Measurements from ENCODE around the gene RBSN.

DNA sequence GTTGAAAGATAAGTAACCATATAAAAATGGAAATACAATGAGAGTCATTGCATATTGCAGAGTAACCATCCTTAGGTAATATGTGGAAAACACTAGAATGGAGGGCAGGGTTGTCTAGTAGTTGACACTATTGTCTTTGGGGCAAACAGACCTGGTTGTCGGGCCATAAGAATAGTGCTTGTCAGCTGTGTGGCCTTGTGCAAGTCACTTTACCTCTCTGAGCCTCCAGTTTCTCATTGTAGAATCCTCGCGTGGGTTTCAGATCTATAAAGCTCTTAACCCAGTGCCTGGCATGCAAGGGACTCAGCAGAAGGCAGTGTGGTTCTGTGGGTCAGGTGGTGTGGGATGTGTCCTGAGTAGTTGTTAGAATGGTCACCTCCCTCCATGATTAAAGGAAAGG lies 65.8 kb downstream of the RBSN start:
- TF ChIP-seq, protein P1, sequence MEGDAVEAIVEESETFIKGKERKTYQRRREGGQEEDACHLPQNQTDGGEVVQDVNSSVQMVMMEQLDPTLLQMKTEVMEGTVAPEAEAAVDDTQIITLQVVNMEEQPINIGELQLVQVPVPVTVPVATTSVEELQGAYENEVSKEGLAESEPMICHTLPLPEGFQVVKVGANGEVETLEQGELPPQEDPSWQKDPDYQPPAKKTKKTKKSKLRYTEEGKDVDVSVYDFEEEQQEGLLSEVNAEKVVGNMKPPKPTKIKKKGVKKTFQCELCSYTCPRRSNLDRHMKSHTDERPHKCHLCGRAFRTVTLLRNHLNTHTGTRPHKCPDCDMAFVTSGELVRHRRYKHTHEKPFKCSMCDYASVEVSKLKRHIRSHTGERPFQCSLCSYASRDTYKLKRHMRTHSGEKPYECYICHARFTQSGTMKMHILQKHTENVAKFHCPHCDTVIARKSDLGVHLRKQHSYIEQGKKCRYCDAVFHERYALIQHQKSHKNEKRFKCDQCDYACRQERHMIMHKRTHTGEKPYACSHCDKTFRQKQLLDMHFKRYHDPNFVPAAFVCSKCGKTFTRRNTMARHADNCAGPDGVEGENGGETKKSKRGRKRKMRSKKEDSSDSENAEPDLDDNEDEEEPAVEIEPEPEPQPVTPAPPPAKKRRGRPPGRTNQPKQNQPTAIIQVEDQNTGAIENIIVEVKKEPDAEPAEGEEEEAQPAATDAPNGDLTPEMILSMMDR (IDR thresholded peaks at IDR 0.05) = no peak
- TF ChIP-seq POLR2AphosphoS5 (IDR thresholded peaks at IDR 0.05) (no peak), EP300 (IDR thresholded peaks at IDR 0.05) (no peak), POLR2A (IDR thresholded peaks at IDR 0.05) (no peak)

All from suprapubic skin (tissue), 4 donors.